Heart left ventricle (tissue), 16 donors: ENCODE results near the gene CGB5. TPM values are rescaled to one million over a fixed set of nuclear protein-coding genes. Genes with fewer than 3 reads are reported as not detected.

Source experiments
- ATAC-seq, 4 donors: fragments of 200-7000 bp; cut with Tn5 transposase; one replicate each; pipeline ENCODE4 v1.9.1; 2020 to 2022; ENCODE audit warnings: moderate library complexity in 4 of 4, mild to moderate bottlenecking in 3 of 4, moderate number of reproducible peaks in 1 of 4
- DNase-seq, 5 donors: peaks; one replicate each; pipeline ENCODE4 v3.0.0-alpha.2; 2020
- H3K27ac ChIP-seq, 12 donors: fragments of 200-600 bp; sonication (generic) in 4 of 12; one replicate each; pipeline versions ENCODE4 v1.5.0 to v1.8.0; 2016 to 2022; ENCODE audit warnings: mild to moderate bottlenecking in 2 of 12
- H3K27me3 ChIP-seq, 9 donors: fragments of 200-600 bp; sonication (generic) in 2 of 9; one replicate each; pipeline versions ENCODE4 v1.5.1 to v1.8.0; 2016 to 2022; ENCODE audit warnings: mild to moderate bottlenecking in 3 of 9
- H3K36me3 ChIP-seq, 9 donors: fragments of 200-600 bp; sonication (generic) in 2 of 9; one replicate each; pipeline versions ENCODE4 v1.5.0 to v1.8.0; 2018 to 2022; ENCODE audit warnings: mild to moderate bottlenecking in 2 of 9
- H3K4me1 ChIP-seq, 12 donors: fragments of 200-600 bp; sonication (generic) in 4 of 12; one replicate each; pipeline versions ENCODE4 v1.5.0 to v1.8.0; 2016 to 2022; ENCODE audit warnings: mild to moderate bottlenecking in 3 of 12
- H3K4me3 ChIP-seq, 12 donors: fragments of 200-600 bp; sonication (generic) in 4 of 12; one replicate each; pipeline versions ENCODE4 v1.5.0 to v1.8.0; 2017 to 2022; ENCODE audit warnings: mild to moderate bottlenecking in 9 of 12, moderate library complexity in 4 of 12
- H3K9me3 ChIP-seq, 12 donors: fragments of 200-600 bp; sonication (generic) in 4 of 12; one replicate each; pipeline versions ENCODE4 v1.5.0 to v1.8.0; 2016 to 2022; ENCODE audit warnings: mild to moderate bottlenecking in 1 of 12
- CTCF ChIP-seq, 12 donors: fragments of 200-600 bp; sonication (generic) in 4 of 12; IDR thresholded peaks; one replicate each; pipeline versions ENCODE4 v1.5.0 to v1.8.0; 2018 to 2022; ENCODE audit warnings: antibody characterized with exemption in 12 of 12, mild to moderate bottlenecking in 5 of 12
- POLR2A ChIP-seq, 2 donors: fragments of 450-650 bp; IDR thresholded peaks; one replicate each; pipeline ENCODE4 v1.6.1; 2017; ENCODE audit warnings: antibody characterized with exemption in 2 of 2, mild to moderate bottlenecking in 2 of 2, moderate library complexity in 2 of 2
- WGBS, 4 donors: extraction: QIAGEN DNeasy Blood & Tissue Kit in 2 of 4; methylation state at CpG; one replicate each; pipeline versions ENCODE4 v1.1.5 to v1.1.7; 2013 to 2018; 5-methylcytosine and 5-hydroxymethylcytosine counted together
- intact Hi-C, 10 donors: fragments of 100-400 bp; cut with DNase I; formaldehyde crosslinking; loops; one replicate each; pipeline versions ENCODE4 v1.11.1 to v1.14.2; 2022
- polyA plus RNA-seq, 2 donors: library from polyadenylated mRNA; stranded (reverse); fragments of 200-250 nt; gene quantifications; one replicate each; pipeline ENCODE4 v1.2.3, GENCODE V29; 2013
- total RNA-seq, 9 donors: library from RNA; depleted of rRNA in 2 of 9; stranded (reverse); fragments of >200 nt in 2 of 9; fragmentation: NEBNext Ultra II Directional in 3 of 9; extraction: Animal tissue kit (Norgen Biotek cat#: 25700) in 3 of 9; gene quantifications; one replicate each; pipeline versions ENCODE4 v1.1.0 to v1.2.4, GENCODE V29; 2016 to 2023
- donor health status: ischemic (EF 13 %, LVEDD 7.1; RV severe dilation, severe dysfunction).
- donor health status: healthy with polysubstance abuse.
- donor health status: DM: no; HTN: yes; CAD: no.
- donor health status: DM: no; HTN: no; CAD: no.
- donor health status: ischemic (EF 25% LVEDD 6.9; RV normal size, moderate dysfunction).
- donor health status: ischemic (EF 25% LVEDD 5.7; RV mildly dilated, moderate dysfunction).
- donor health status: healthy.
- donor health status: DM: yes; HTN: yes; CAD: no.
- donor health status: ischemic (EF 35%, LVEDD 5.7; RV mildly dilated, moderate dysfunction).
- donor health status: nonischemic (EF 11% LVEDD 7.7; RV severe dilation, severe dysfunction).
- donor health status: DM: yes; HTN: yes; CAD: no.
- donor health status: PGD.
- donor health status: ischemic (EF 29% LVEDD 5.4; RV normal size, mild dysfunction).
- donor health status: nonischemic (EF 23%, LVEDD 6.1; RV moderate dilation, normal function).

CGB5 gene
- total and polyA plus RNA-seq, 11 donors, result not detected

GRCh38 chr19:49061445-49061844 is 17.8 kb downstream of the CGB5 start:
- H3K27ac ChIP-seq, result no peak overlapping the region
- DNase-seq (no peak), ATAC-seq (no peak)
- H3K36me3 ChIP-seq, result no peaks in the 10 kb centered on the region
- intact Hi-C loops, result no loop called here
- peaks cover 0 to 64% (median 20%) of the 10 kb centered on the region in 9 donors for H3K27me3 ChIP-seq
- peaks cover 0 to 29% (median 16%) of the 10 kb centered on the region in 12 donors for H3K4me1 ChIP-seq
- no peaks in the 10 kb centered on the region for H3K9me3 ChIP-seq
- WGBS, 4 donors, result 75 to 84% (median 79%) methylated on average over 18 to 25 of the region's 25 CpGs
- TF ChIP-seq CTCF (IDR thresholded peaks at IDR 0.05), result no peak
- TF ChIP-seq POLR2A (IDR thresholded peaks at IDR 0.05), result no peak
- no peak overlapping the region for H3K4me3 ChIP-seq

- intact Hi-C loops, result no loop called here
- no peak for TF ChIP-seq CTCF (IDR thresholded peaks at IDR 0.05)
- TF ChIP-seq POLR2A (IDR thresholded peaks at IDR 0.05), result no peak
- DNase-seq (no peak), ATAC-seq (peak in 1 of 4 donors; percentile 14)
- no peaks in the 10 kb centered on the region for H3K9me3 ChIP-seq
- peaks cover 0 to 13% (median 6%) of the 10 kb centered on the region in 12 donors for H3K4me1 ChIP-seq
- H3K27me3 ChIP-seq, result peaks cover 0 to 65% (median 17%) of the 10 kb centered on the region in 9 donors
- no peaks in the 10 kb centered on the region for H3K36me3 ChIP-seq
- H3K4me3 ChIP-seq, result no peak overlapping the region
- WGBS, 4 donors, result 45 to 68% (median 52%) methylated on average over 9 to 10 of the region's 10 CpGs
- H3K27ac ChIP-seq, result no peak overlapping the region
Measured at GRCh38 chr19:49064029-49064629, 20.5 kb downstream of the CGB5 start.

GRCh38 chr19:49064768-49065611 is 21.3 kb downstream of the CGB5 start, which contains the start of gene NTF4:
NTF4 (minus strand) TSS chr19:49064818; CDS start chr19:49061997, 2,821 bp downstream.
- no peaks in the 10 kb centered on the region for H3K9me3 ChIP-seq
- peak within 1 kb of the TSS in 10 of 12 donors; percentile 3 to 44 (median 28) for H3K4me3 ChIP-seq
- TF ChIP-seq CTCF (IDR thresholded peaks at IDR 0.05) (no peak), POLR2A (IDR thresholded peaks at IDR 0.05) (no peak)
- peaks cover 0 to 72% (median 20%) of the 10 kb centered on the region in 9 donors for H3K27me3 ChIP-seq
- ATAC-seq, result peak in 3 of 4 donors; percentile 19 to 48 (median 44)
- no peaks in the 10 kb centered on the region for H3K36me3 ChIP-seq
- intact Hi-C loops, result no loop called here
- 4 to 13% (median 5%) methylated on average over 10 to 53 of the region's 53 CpGs for WGBS, 4 donors
- DNase-seq, result no peak
- no peak within 1 kb of the TSS for H3K27ac ChIP-seq
- peaks cover 0 to 13% (median 6%) of the 10 kb centered on the region in 12 donors for H3K4me1 ChIP-seq

- Histone ChIP-seq H3K9me3 (no peaks in the 10 kb centered on the region), H3K4me3 (no peak overlapping the region), H3K36me3 (no peaks in the 10 kb centered on the region), H3K27me3 (peaks cover 0 to 79% (median 20%) of the 10 kb centered on the region in 9 donors), H3K27ac (no peak overlapping the region), H3K4me1 (peaks cover 0 to 13% (median 6%) of the 10 kb centered on the region in 12 donors)
- DNase-seq, result no peak
- intact Hi-C loops, result no loop called here
- ATAC-seq, result peak in 1 of 4 donors; percentile 13
- WGBS, 4 donors, result 36 to 48% (median 40%) methylated on average over 13 of the region's 13 CpGs
- TF ChIP-seq POLR2A (IDR thresholded peaks at IDR 0.05) (no peak), CTCF (IDR thresholded peaks at IDR 0.05) (no peak)
Measured at GRCh38 chr19:49065905-49066512, 22.4 kb downstream of the CGB5 start.
